Body of pancreas (tissue), 4 donors: ENCODE measurements around the gene ST8SIA4. TPM values are rescaled to one million over a fixed set of nuclear protein-coding genes. Genes with fewer than 3 reads are reported as not detected.

Source experiments
- ATAC-seq: fragments of 150-250 bp; one replicate; pipeline ENCODE4 v1.9.1; 2016
- DNase-seq, 4 donors: peaks; one replicate each; pipeline ENCODE4 v3.0.0-alpha.2; 2019
- H3K27ac ChIP-seq, 4 donors: fragments of 200-600 bp; sonication (generic); 1 replicate in 3 of 4; 2 replicates in 1 of 4; pipeline versions ENCODE4 v1.5.1 to v1.6.1; 2016 to 2019; ENCODE audit warnings: mild to moderate bottlenecking in 1 of 4, mixed read lengths in 1 of 4, moderate library complexity in 1 of 4
- H3K27me3 ChIP-seq, 2 donors: fragments of 200-600 bp; sonication (generic); one replicate each; pipeline ENCODE4 v1.6.0; 2016; ENCODE audit warnings: mild to moderate bottlenecking in 1 of 2
- H3K36me3 ChIP-seq, 2 donors: fragments of 200-600 bp; sonication (generic); replicated peaks in 1 of 2; 2 replicates each; pipeline ENCODE4 v1.5.1; 2016; ENCODE audit warnings: low read depth in 2 of 2; ENCODE audit not compliant: insufficient read depth in 1 of 2
- H3K4me1 ChIP-seq: fragments of 200-600 bp; sonication (generic); one replicate; pipeline ENCODE4 v1.6.0; 2016
- H3K4me3 ChIP-seq, 2 donors: fragments of 200-600 bp; sonication (generic); 1 replicate in 1 of 2; 2 replicates in 1 of 2; pipeline ENCODE4 v1.5.1; 2016 to 2019
- H3K9me3 ChIP-seq, 3 donors: fragments of 200-600 bp; sonication (generic); 1 replicate in 2 of 3; 2 replicates in 1 of 3; pipeline ENCODE4 v1.5.1; 2016
- CTCF ChIP-seq, 7 experiments: fragments of 450-650 bp in 4 of 7; fragments of 200-600 bp in 3 of 7; sonication (generic) in 3 of 7; IDR thresholded peaks; one replicate each; pipeline ENCODE4 v1.5.1; 2016 to 2019; ENCODE audit warnings: antibody characterized with exemption in 7 of 7
- POLR2A ChIP-seq, 3 donors: fragments of 450-650 bp; IDR thresholded peaks; one replicate each; pipeline ENCODE4 v1.6.1; 2016; ENCODE audit warnings: antibody characterized with exemption in 3 of 3, mild to moderate bottlenecking in 2 of 3
- WGBS, 2 donors: methylation state at CpG; one replicate each; pipeline ENCODE4 v1.1.5; 2017; 5-methylcytosine and 5-hydroxymethylcytosine counted together
- intact Hi-C: fragments of 100-400 bp; cut with DNase I; formaldehyde crosslinking; loops from one replicate; pipeline ENCODE4 v1.15.1; 2023
- total RNA-seq, 2 donors: library from RNA; depleted of rRNA; stranded (reverse); fragments of >200 nt; gene quantifications; one replicate each; pipeline ENCODE4 v1.1.0, GENCODE V29; 2016

The ST8SIA4 gene
- total RNA-seq, 2 donors from 2014 or later = 0.66 to 2.1 TPM

- no peaks in the 10 kb centered on the region for H3K36me3 ChIP-seq
- no peaks in the 10 kb centered on the region for H3K27me3 ChIP-seq
- DNase-seq (no peak), ATAC-seq (no peak)
- H3K27ac ChIP-seq = no peak overlapping the region
- no peaks in the 10 kb centered on the region for H3K4me1 ChIP-seq
- 61 to 67% methylated on average over 2 of the region's 2 CpGs for WGBS, 2 donors
- H3K4me3 ChIP-seq = no peak overlapping the region
- intact Hi-C loops = no loop called here
- H3K9me3 ChIP-seq = no peaks in the 10 kb centered on the region
- TF ChIP-seq CTCF (IDR thresholded peaks at IDR 0.05) (no peak), POLR2A (IDR thresholded peaks at IDR 0.05) (no peak)
Measured at GRCh38 chr5:100797861-100798260, 105.2 kb downstream of the ST8SIA4 start.

GRCh38 chr5:100796851-100797250 lies 106.2 kb downstream of the ST8SIA4 start:
- no peaks in the 10 kb centered on the region for H3K36me3 ChIP-seq
- H3K27ac ChIP-seq = no peak overlapping the region
- DNase-seq (no peak), ATAC-seq (no peak)
- no peak overlapping the region for H3K4me3 ChIP-seq
- H3K4me1 ChIP-seq = no peaks in the 10 kb centered on the region
- WGBS, 2 donors = 58 to 60% methylated on average over 3 of the region's 3 CpGs
- intact Hi-C loops = no loop called here
- TF ChIP-seq POLR2A (IDR thresholded peaks at IDR 0.05) (no peak), CTCF (IDR thresholded peaks at IDR 0.05) (no peak)
- no peaks in the 10 kb centered on the region for H3K9me3 ChIP-seq
- H3K27me3 ChIP-seq = no peaks in the 10 kb centered on the region

GRCh38 chr5:100794844-100795243 lies 108.2 kb downstream of the ST8SIA4 start:
- ATAC-seq = no peak
- intact Hi-C loops = no loop called here

GRCh38 chr5:100794218-100794617 lies 108.9 kb downstream of the ST8SIA4 start:
- DNase-seq (no peak), ATAC-seq (no peak)
- no peaks in the 10 kb centered on the region for H3K9me3 ChIP-seq
- no peaks in the 10 kb centered on the region for H3K36me3 ChIP-seq
- TF ChIP-seq POLR2A (IDR thresholded peaks at IDR 0.05) = no peak
- TF ChIP-seq CTCF (IDR thresholded peaks at IDR 0.05) = no peak
- peaks cover 7% of the 10 kb centered on the region for H3K4me1 ChIP-seq
- H3K27me3 ChIP-seq = no peaks in the 10 kb centered on the region
- WGBS, 2 donors = 83 to 85% methylated on average over 3 of the region's 3 CpGs
- H3K4me3 ChIP-seq = no peak overlapping the region
- intact Hi-C loops = no loop called here
- H3K27ac ChIP-seq = no peak overlapping the region

More at GRCh38 chr5:100794844-100795243, 108.2 kb downstream of the ST8SIA4 start:
- WGBS, 2 donors = 84 to 88% methylated on average over 4 of the region's 4 CpGs
- H3K27me3 ChIP-seq = no peaks in the 10 kb centered on the region
- no peak overlapping the region for H3K27ac ChIP-seq
- peaks cover 7% of the 10 kb centered on the region for H3K4me1 ChIP-seq
- no peaks in the 10 kb centered on the region for H3K9me3 ChIP-seq
- TF ChIP-seq POLR2A (IDR thresholded peaks at IDR 0.05) = no peak
- TF ChIP-seq CTCF (IDR thresholded peaks at IDR 0.05) = no peak
- H3K4me3 ChIP-seq = no peak overlapping the region
- no peak for DNase-seq
- H3K36me3 ChIP-seq = no peaks in the 10 kb centered on the region

GRCh38 chr5:100792781-100793180 lies 110.3 kb downstream of the ST8SIA4 start:
- no peaks in the 10 kb centered on the region for H3K27me3 ChIP-seq
- no peak overlapping the region for H3K4me3 ChIP-seq
- no peak for TF ChIP-seq POLR2A (IDR thresholded peaks at IDR 0.05)
- no peak for TF ChIP-seq CTCF (IDR thresholded peaks at IDR 0.05)
- intact Hi-C loops = no loop called here
- WGBS, 2 donors = 61 to 64% methylated on average over 3 of the region's 3 CpGs
- no peaks in the 10 kb centered on the region for H3K9me3 ChIP-seq
- peaks cover 7% of the 10 kb centered on the region for H3K4me1 ChIP-seq
- no peak overlapping the region for H3K27ac ChIP-seq
- DNase-seq (no peak), ATAC-seq (no peak)
- H3K36me3 ChIP-seq = no peaks in the 10 kb centered on the region
